RPMI7951 (cell line): ENCODE data around the gene GIPC3. TPM values are rescaled to one million over a fixed set of nuclear protein-coding genes. Genes with fewer than 3 reads are reported as not detected.
"Not testable (repeated sequence)": the region's sequence is repeated elsewhere in the genome, so short reads cannot be mapped to it uniquely, and the experiment has no call there.

ENCODE experiments used
- DNase-seq: peaks from one replicate; pipeline ENCODE4 v3.0.0-alpha.2; 2012; ENCODE audit warnings: low read depth
- total RNA-seq: library from RNA; depleted of rRNA; stranded (reverse); fragments of >200 nt; shearing (Covaris generic); gene quantifications from 2 replicates; pipeline ENCODE4 v1.2.3, GENCODE V29; 2014

Gene GIPC3
- total RNA-seq, 1 experiment from 2014 or later = 0.96 TPM

- no peak for DNase-seq
Observed at GRCh38 chr19:3576696-3577443, 8.4 kb upstream of the GIPC3 start.

GRCh38 chr19:3577723-3578344 lies 7.4 kb upstream of the GIPC3 start:
- DNase-seq = no peak

- no peak for DNase-seq
Observed at GRCh38 chr19:3578390-3578789, 6.9 kb upstream of the GIPC3 start.

GRCh38 chr19:3580156-3580934 lies 4.9 kb upstream of the GIPC3 start:
- peak; percentile 97 for DNase-seq

- not testable (repeated sequence) for DNase-seq
Observed at GRCh38 chr19:3581792-3582191, 3.5 kb upstream of the GIPC3 start.

GRCh38 chr19:3584036-3584802 lies 1.1 kb upstream of the GIPC3 start:
- not testable (repeated sequence) for DNase-seq

GRCh38 chr19:3586127-3586626 lies 899 bp downstream of the GIPC3 start:
- no peak for DNase-seq

GRCh38 chr19:3586707-3587346 lies 1.5 kb downstream of the GIPC3 start:
- no peak for DNase-seq

GRCh38 chr19:3589439-3589838 lies 4.2 kb downstream of the GIPC3 start:
- no peak for DNase-seq

GRCh38 chr19:3589949-3590348 lies 4.7 kb downstream of the GIPC3 start:
- DNase-seq = no peak

- no peak for DNase-seq
Observed at GRCh38 chr19:3590991-3591659, 5.8 kb downstream of the GIPC3 start.

GRCh38 chr19:3591876-3592613 lies 6.8 kb downstream of the GIPC3 start:
- no peak for DNase-seq

GRCh38 chr19:3593156-3593555 lies 7.9 kb downstream of the GIPC3 start:
- no peak for DNase-seq

- DNase-seq = no peak
Observed at GRCh38 chr19:3595521-3596061, 10.3 kb downstream of the GIPC3 start.

GRCh38 chr19:3599776-3600187 lies 14.5 kb downstream of the GIPC3 start:
- no peak for DNase-seq

- DNase-seq = no peak
Observed at GRCh38 chr19:3601021-3601420, 15.7 kb downstream of the GIPC3 start.

GRCh38 chr19:3603121-3603811 lies 18.0 kb downstream of the GIPC3 start:
- no peak for DNase-seq

GRCh38 chr19:3604227-3604986 lies 19.1 kb downstream of the GIPC3 start:
- DNase-seq = no peak
